GM19099 (cell line): Measurements from ENCODE around the gene CUEDC1.

ENCODE experiments used
- POLR2A ChIP-seq: IDR thresholded peaks from 3 replicates; pipeline ENCODE4 v1.6.1; 2011; ENCODE audit warnings: low read depth; ENCODE audit not compliant: insufficient read length; ENCODE audit errors: extremely low read depth

Gene CUEDC1

GRCh38 chr17:57874434-57875289, 80.5 kb downstream of the CUEDC1 start:
- no peak for TF ChIP-seq POLR2A

GRCh38 chr17:57874058-57874419, 81.2 kb downstream of the CUEDC1 start:
- TF ChIP-seq POLR2A = no peak

GRCh38 chr17:57873261-57874057, 81.8 kb downstream of the CUEDC1 start:
- TF ChIP-seq POLR2A = no peak

- no peak for TF ChIP-seq POLR2A
These were observed 82.7 kb downstream of the CUEDC1 start for GRCh38 chr17:57872536-57872935.

GRCh38 chr17:57871863-57872262, 83.3 kb downstream of the CUEDC1 start:
- TF ChIP-seq POLR2A = no peak

GRCh38 chr17:57871155-57871554, 84.1 kb downstream of the CUEDC1 start:
- TF ChIP-seq POLR2A = no peak

GRCh38 chr17:57870283-57870635, 85.0 kb downstream of the CUEDC1 start:
- TF ChIP-seq POLR2A = no peak

- no peak for TF ChIP-seq POLR2A
These were observed 85.5 kb downstream of the CUEDC1 start for GRCh38 chr17:57869617-57870282.

- no peak for TF ChIP-seq POLR2A
These were observed 86.1 kb downstream of the CUEDC1 start for GRCh38 chr17:57868910-57869616.

GRCh38 chr17:57868007-57868909, 87.0 kb downstream of the CUEDC1 start:
- no peak for TF ChIP-seq POLR2A

GRCh38 chr17:57867126-57867525, 88.1 kb downstream of the CUEDC1 start:
- no peak for TF ChIP-seq POLR2A

- TF ChIP-seq POLR2A = no peak
These were observed 88.5 kb downstream of the CUEDC1 start for GRCh38 chr17:57866723-57867122.

GRCh38 chr17:57866319-57866718, 88.9 kb downstream of the CUEDC1 start:
- TF ChIP-seq POLR2A = no peak

- TF ChIP-seq POLR2A = no peak
These were observed 90.9 kb downstream of the CUEDC1 start for GRCh38 chr17:57864273-57864672.
